CD4-positive, alpha-beta T cell treated with Interleukin-1 beta for 1 hour (primary cell): Measurements from ENCODE around the gene GSC2.

Experiments
- DNase-seq, 2 donors: peaks; one replicate each; pipeline ENCODE4 v3.0.0-alpha.2; 2020 to 2022

The GSC2 gene

DNA sequence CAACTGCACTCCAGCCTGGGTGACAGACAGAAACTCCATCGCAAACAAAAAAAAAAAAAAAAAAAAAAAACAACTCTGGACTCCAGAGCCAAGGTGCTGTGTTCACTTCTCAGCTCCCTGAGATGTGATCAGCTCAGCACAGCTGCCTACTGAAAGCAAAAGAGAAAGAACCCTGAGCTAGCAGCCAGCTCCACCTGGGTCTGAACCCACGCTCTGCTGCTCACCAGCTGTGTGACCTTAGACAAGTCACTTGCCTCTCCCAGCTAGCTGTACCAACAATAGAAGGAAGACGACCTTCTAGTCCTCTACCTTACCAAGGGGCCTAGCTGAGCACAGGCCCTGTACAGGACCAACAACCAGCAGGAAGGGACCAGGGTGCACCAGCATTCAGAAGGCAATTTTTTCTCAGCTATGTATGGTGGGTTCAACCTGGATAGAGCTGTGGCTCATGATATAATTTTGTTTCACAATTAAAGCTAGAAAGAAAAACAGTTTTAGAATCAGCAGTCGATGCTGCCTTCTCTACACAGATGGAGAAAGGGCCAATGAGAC, 31.7 kb downstream of the GSC2 start:
- DNase-seq, result peak in 1 of 2 donors; percentile 11

DNA sequence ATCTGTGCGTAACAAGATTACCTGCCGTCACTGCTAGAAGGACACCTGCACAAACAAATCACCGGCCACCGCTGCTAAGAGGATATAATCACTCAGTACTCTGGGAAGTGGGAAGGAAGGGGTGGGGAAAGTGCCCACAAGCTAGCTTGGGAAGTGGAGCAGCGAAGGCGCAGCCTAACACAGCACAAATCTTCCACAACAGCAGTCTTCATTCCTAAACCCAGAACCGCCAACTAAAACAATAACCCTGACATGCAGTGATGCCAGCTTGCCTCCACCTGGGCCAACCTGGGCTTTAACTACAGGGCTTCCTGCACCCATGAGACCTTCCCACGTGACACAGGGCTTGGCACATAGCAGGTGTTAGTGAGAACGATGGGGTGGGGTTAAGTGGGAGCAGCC, 33.0 kb downstream of the GSC2 start:
- no peak for DNase-seq

DNA sequence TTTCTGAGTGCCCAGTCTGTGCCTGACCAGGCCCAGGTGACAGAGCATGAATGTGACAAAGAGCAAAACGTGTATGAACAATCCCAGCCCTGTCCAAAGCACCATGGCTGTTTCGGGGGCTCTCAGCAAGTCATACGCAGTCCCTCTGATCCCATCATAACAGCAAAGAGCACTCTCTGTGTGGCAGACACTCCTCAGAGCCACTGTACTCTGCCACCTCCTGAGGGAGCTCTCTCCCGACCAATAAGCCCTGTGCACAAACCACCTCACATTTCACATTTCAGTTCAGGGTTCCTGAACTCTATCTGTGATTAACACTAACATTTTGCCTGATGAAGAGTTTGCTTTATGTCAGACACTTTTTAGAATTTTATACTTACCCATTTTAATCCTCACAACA, 34.5 kb downstream of the GSC2 start:
- DNase-seq, result peak; percentile 24 to 28

DNA sequence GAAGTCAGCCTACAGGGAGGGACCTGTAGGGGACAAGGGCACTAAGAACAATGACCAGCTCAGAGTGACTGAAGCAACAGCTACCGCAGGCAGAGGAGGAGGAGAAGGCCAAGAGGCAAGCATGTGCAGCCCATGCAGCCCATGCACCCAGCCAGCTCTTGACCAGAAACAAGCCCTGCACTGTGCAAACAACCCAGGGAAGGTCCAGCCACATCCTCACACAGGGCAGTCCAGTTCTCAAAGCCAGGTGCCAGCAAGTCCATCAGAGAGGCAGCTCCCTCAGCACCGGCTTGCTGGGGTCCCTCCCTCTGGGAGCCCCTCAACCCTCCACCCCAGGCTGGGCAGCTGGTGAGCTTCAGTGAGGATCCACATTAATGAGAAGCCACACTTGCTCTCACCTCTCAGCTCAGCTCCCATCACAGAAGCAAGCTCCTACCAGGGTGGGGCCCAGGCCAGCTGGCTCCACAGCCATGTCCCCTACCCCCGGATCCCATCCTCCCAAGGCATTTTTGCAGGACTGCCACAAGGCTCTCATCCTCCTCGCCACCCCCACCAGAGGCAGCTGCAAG, 35.0 kb downstream of the GSC2 start:
- DNase-seq, result no peak

DNA sequence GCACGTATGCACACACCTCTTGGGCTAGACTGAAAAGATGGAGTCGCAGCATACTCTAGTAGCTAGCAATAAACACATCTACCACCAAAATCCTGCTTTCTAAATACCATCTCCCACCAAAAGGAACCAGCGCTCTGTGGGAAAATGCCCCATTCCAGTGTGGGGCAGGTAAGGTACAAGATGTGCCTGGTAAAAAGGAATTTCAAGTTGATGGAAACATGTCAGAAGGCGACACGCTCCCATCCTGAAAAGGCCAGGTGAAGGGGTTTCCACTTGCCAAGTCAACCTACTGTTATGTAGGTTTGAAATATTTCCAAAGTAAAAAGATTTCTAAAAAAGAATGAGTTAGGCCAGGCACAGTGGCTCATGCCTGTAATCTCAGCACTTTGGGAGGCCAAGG, 36.7 kb downstream of the GSC2 start:
- DNase-seq, result no peak

DNA sequence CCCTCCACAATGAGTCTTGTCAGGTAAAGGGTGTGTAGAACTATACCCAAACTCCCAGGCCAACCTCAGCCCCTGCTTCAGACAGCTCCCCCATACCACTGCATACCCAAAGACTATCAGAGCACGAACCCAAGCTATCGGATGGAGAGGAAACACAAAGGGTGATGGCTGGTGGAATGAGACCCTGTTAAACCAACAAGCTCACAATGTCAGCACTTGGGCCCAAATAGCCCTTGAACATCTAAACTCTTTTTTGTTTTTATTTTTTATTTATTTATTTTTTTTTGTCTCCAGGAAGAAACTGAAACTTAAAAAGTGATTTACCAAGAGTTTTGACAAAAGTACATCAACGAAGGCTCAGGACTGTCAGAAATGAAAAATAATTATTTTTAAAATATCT, 38.5 kb downstream of the GSC2 start:
- no peak for DNase-seq

DNA sequence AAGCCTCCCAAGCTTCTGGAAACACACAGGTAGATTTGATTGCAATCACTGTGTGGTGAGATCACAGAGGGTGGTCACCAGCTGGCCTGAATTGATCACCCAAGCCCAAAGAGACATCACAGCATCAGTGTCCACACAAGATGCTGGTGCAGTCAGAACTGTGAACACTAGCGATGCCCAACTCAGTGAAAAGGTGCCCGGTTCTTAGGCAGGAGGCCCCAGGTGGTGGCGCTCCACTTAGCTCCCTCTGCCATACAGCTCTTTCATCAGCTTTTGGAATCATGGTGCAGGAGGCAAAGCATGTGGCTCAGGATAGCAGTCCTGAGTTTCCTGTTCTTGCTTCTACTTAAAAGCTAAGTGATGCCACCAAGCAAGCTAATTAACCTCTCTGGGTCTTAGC, 39.0 kb downstream of the GSC2 start:
- no peak for DNase-seq

DNA sequence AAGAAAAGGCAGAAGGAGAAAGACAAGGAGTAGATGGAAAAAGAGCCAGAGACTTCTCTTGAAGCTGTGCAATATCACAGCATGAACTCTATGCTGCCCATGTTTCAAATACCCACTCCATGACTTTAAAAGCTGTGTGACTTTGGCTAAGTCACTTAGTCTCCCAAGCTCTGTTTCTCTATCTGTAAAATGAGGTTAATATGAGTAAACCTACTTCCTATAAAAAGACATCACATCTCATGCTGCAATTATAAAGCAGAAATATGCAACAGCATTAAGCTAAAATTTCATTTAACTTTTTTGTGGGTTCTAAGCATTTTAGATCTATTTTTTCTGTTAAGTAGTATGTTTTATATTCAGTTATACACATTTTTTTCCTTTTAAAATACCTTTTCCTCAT, 39.4 kb downstream of the GSC2 start:
- DNase-seq, result no peak

DNA sequence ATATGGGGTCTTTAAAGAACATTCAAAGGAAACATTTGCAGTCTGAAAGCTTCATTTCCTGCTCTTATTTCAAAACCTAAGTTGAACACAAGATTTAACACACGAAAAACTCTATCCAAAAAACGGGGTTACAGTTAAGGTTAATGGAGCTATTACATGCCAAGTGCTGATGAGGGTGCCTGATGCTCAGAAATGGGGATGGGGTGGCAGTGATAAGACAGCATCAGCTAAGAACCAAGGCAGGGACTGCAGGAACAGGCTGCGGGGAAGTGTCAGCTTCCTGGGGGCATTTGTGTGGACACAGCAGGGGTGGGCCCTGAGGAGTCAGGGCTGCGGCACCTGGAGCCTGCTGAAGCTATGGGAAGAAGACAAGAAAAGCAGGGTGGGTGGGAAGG, 40.0 kb downstream of the GSC2 start:
- no peak for DNase-seq

DNA sequence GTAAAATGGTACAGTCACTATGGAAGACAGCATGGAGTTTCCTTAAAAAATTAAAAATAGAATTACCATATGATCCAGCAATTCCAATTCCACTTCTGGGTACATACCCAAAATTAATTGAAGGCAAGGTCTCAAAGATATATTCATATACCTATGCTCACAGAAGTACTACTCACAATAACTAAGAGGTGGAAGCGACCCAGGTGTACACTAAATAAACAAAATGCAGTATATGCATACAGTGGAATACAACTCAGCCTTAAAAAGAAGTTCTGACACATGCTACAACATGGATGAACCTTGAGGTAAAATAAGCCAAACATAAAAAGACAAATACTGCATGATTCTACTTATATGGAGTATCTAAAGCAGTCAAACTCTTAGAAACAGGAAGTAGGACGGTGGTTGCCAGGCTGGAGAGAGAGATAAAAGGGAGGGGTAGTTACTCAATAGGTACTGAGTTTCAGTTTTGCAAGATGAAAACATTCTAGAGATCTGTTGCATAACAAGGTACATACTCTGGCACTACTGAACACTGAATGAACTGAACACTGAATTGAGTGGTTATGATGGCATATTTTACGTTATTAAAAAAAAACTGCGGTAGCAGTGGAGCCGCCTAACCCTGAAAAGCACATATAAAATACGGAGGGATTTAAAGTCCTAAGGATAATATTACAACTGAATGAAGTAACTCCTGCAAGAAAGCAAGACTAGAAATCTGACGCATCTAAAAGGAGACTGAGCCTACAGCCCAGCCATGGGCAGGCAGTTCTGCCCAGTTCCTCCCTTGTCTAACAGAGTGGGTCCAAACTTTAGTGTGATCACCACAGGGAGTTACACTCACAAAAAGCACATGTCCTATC, 40.7 kb downstream of the GSC2 start:
- DNase-seq, result peak; percentile 69 to 76

DNA sequence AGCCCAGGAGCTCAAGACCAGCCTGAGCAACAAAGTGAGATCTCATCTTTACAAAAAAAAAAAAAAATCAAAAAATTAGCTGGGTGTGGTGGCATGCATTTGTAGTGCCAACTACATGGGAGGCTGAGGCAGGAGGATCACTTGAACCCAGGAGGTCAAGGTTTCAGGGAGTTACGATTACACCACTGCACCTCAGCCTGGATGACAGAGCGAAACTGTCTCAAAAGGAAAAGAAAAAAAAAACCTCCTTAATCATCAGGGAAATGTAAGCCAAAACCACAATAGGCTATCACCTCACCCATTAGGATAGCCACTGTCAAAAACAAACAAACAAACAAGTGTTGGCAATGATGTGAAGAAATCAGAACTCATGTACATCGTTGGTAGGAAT, 41.3 kb downstream of the GSC2 start:
- DNase-seq, result no peak

DNA sequence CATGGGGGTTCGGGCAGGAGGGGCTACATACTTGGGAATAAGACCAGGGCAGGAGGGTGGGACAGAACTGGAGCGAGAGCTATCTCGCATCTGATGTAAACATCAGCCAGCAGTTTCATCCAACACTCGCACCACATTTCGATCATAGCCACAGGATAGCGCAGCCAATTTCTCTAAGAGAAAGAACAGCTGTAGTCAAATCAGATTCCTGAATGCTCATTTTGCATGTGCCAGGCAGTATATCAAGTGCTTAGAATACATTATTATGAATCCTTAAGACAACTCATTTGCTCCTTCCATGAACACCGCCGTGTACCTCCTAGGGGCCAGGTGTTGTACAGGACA, 42.4 kb downstream of the GSC2 start:
- no peak for DNase-seq

DNA sequence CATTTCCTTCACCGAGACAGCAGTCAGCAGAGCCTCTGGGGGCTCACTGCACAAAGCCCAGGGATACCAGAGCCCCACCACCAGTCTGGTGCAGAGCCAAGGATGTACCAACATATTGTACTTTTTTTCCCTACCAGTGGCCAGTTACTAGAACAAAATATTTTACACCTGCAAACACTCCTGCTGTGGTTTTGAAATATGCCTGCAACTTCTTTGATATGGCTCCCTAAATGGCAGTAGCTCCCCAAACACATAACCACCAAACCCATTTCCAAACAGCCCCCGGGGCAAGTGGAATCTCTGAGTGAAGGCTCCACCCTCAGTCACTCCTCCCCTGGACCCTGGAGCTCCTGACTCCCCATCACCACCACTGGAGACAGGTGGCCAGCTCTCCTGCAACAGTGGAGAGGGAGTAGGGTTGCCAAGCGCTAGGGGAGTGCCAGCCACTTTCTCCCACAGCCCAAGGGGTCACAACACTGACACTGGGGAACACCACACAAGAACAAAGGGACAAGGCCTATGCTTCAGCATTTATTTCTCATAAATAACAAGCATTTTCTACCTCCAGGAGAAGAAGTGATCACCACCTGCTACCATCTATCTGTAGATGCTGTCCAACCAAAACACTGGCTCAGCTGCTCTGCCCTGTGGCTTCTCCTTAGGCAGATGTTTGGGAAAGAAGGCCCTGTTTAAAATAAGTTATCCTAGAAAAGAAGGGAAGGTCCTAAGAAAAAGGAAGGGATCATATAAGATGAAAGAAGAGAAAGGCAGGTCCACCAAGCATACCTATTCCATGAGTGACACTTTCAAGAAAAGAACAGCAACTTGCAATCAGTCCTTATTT, 43.0 kb downstream of the GSC2 start:
- no peak for DNase-seq

DNA sequence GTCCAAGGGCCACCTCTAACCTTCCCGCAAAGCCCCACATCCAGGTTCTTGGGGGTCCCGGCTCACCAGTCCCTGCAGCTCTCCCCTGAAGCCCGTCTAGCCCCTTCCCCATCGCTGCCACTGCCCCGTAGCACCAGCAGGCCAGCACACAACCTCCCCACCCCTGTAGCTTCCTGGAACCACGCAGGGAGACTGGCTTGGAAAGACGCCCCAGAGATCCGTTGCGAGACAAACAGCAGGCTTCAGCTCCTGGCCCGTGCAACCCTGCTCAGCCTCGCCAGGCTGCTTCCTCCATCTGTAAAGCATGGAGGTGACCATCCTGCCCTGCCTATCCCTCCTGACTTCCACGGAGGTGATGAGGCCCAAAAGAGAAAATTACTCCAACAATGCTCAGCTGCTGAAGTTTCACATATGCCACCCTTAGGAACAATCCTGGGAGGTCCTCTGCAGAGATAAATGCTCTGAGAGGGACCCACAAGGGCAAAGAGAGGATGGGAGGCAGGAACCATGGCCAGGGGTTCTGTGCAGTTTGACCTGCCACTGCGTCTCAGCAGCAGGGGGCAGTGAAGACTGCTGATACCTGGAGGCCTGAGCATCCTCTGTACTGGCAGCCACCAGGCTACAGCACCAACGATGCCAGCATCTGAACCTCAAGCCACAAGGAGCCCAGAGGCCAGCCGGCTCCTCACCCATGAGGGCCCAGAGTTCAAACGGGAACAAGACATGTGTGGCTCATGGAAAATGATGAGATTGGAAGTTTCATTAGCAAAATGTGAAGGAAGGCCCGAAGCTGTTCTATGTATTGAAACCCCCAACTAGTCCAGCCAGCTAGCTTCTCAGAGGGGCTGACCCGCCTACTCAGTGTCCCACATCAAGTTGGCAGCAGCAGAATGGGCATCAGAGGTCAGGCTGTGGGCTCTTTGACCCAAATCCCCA, 44.0 kb downstream of the GSC2 start:
- peak; percentile 62 to 67 for DNase-seq

DNA sequence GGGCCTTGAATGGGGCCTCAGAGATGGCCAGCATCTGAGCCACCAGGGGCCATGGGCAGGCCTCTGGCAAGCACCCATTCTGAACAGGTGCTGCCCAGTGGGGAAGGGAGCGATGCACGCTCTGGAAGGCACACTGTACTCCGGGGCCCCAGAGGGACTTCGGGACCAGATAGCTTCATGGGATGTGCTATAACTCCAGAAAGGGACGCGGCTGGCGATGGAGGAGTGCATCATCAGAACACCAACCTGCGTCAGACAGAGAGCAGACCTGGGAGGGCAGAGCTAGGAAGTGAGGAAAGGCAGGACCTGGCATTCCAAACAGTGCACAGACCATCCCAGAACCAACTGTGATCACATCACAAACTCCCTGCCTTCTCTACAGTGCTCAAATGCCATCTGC, 44.6 kb downstream of the GSC2 start:
- no peak for DNase-seq

DNA sequence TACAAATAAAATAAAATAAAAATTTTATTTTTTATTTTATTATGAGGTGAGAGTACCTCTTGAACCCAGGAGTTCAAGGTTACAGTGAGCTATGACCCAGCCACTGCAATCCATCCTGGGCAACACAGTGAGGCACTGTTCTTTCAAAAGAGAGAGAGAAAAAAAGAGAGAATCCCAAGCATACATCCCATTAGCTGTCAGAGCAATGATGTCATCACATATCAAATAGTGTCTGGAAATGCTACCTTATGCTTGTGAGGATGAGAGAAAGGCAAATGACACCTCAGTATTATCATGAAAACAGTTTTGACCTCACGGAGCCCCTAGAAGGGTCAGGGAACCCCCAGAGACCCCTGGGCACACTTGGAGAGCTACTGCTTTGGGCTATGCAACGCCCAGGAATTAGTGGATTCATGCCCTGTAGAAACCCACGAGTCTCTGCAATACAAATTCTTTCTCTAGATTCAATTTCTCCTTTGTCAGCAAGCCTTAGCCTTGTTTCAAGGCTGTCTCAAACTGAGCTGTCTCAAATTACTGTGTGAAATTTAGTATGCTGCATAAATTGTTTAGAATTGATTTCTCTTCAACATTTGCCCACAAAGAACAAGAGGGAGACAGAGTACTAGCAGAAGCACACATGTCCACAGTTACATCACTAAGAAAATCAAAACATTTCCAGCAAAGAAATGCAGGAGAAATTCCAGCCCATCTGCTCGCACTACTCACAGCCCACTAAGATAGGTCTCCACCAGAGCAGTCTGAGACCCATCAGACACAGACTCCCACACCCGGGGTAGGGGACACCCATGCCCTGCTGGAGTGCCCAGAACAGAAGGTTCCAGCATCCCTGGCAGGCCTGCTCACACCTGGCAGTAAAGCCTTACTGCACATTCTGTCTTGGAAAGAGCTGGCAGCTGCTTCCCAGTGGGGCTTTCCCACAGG, 45.9 kb downstream of the GSC2 start:
- no peak for DNase-seq

DNA sequence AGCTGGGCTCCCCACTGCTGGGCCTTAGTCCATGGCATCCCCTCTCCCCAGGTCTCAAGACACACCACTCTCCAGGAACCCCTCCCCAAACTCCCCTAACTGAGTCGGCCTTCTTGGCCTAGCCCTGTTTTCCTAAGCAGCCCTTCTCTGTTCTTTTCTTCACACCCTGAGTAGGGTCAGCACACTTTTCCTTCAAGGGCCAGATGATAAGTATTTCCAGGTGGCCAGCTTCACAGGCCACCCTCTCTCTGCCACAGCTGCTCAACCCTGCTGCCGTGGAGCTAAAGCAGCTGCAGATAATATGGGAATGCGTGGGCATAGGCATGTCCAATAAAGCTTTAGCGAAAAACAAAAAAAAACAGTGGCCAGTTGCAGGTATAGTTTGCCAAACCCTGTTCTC, 51.9 kb downstream of the GSC2 start:
- DNase-seq, result no peak

DNA sequence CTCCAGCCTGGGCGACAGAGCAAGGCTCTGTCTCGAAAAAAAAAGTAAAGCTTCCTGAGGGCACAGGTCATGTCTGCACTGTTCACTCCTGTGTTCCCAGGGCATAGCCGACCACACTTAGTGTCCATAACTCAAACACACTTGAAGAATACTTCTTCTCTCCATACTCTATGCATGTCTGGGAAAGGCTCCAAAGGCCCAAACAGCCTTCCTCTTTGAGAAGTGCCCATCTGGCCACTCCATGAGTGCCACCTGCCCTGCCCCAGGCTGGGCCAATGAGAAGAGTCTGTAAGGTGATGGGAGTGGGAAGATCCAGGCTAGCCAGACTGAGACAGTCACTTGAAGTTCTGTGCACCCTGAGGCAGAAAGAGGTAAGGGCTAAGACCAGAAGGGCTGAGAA, 52.6 kb downstream of the GSC2 start:
- no peak for DNase-seq
